Measurements from ENCODE around the gene ATXN10. TPM values are rescaled to one million over a fixed set of nuclear protein-coding genes. Genes with fewer than 3 reads are reported as not detected.

The ATXN10 gene
- total RNA-seq, 2 experiments from 2014 or later = 87.1 to 101 TPM

GRCh38 chr22:45834795-45835194, 163.2 kb downstream of the ATXN10 start:
- ChIA-PET POLR2A (interaction anchor here (0.6 kb wide), 1 partner anchor 102 kb away, joined by 5 read pairs; no protein-coding TSS in a partner anchor), CTCF (no interaction called here)
- no peak for DNase-seq
- Mint-ChIP-seq H3K36me3 (ENCODE audit: low read depth) (peaks cover 20% of the 10 kb centered on the region), H3K9me3 (ENCODE audit: low read depth) (no peaks in the 10 kb centered on the region), H3K27ac (no peak overlapping the region), H3K4me3 (no peak overlapping the region), H3K27me3 (no peaks in the 10 kb centered on the region), H3K4me1 (no peaks in the 10 kb centered on the region)
- ATAC-seq = no peak
- intact Hi-C loops (cut with DNase I, micrococcal nuclease) = no loop called here

- intact Hi-C loops (cut with DNase I, micrococcal nuclease) = no loop called here
- ChIA-PET CTCF (no interaction called here), POLR2A (no interaction called here)
- Mint-ChIP-seq H3K4me3 (no peak overlapping the region), H3K27ac (no peak overlapping the region), H3K36me3 (ENCODE audit: low read depth) (peaks cover 22% of the 10 kb centered on the region), H3K4me1 (no peaks in the 10 kb centered on the region), H3K27me3 (no peaks in the 10 kb centered on the region), H3K9me3 (ENCODE audit: low read depth) (no peaks in the 10 kb centered on the region)
- ATAC-seq (no peak), DNase-seq (no peak)
Observed at GRCh38 chr22:45836418-45837169, 165.0 kb downstream of the ATXN10 start.

GRCh38 chr22:45837508-45837907, 165.9 kb downstream of the ATXN10 start:
- DNase-seq = no peak
- H3K4me3 Mint-ChIP-seq = no peak overlapping the region
- no peak overlapping the region for H3K27ac Mint-ChIP-seq
- intact Hi-C loops (cut with DNase I, micrococcal nuclease) = no loop called here
- peaks cover 29% of the 10 kb centered on the region for H3K36me3 Mint-ChIP-seq (ENCODE audit: low read depth)
- ATAC-seq = no peak
- H3K9me3 Mint-ChIP-seq (ENCODE audit: low read depth) = no peaks in the 10 kb centered on the region
- no peaks in the 10 kb centered on the region for H3K4me1 Mint-ChIP-seq
- H3K27me3 Mint-ChIP-seq = no peaks in the 10 kb centered on the region
- CTCF ChIA-PET = no interaction called here
- POLR2A ChIA-PET = no interaction called here

- Mint-ChIP-seq H3K4me3 (no peak overlapping the region), H3K9me3 (ENCODE audit: low read depth) (no peaks in the 10 kb centered on the region), H3K36me3 (ENCODE audit: low read depth) (peaks cover 23% of the 10 kb centered on the region), H3K27ac (no peak overlapping the region), H3K27me3 (no peaks in the 10 kb centered on the region), H3K4me1 (no peaks in the 10 kb centered on the region)
- DNase-seq = no peak
- intact Hi-C loops (cut with DNase I, micrococcal nuclease) = no loop called here
- ChIA-PET CTCF (no interaction called here), POLR2A (no interaction called here)
- ATAC-seq = no peak
Observed at GRCh38 chr22:45838305-45838887, 166.8 kb downstream of the ATXN10 start.

GRCh38 chr22:45840483-45840882, 168.8 kb downstream of the ATXN10 start:
- Mint-ChIP-seq H3K9me3 (ENCODE audit: low read depth) (no peaks in the 10 kb centered on the region), H3K4me3 (no peak overlapping the region), H3K36me3 (ENCODE audit: low read depth) (peaks cover 39% of the 10 kb centered on the region), H3K4me1 (no peaks in the 10 kb centered on the region), H3K27me3 (no peaks in the 10 kb centered on the region), H3K27ac (no peak overlapping the region)
- POLR2A ChIA-PET = no interaction called here
- DNase-seq (no peak), ATAC-seq (no peak)
- CTCF ChIA-PET = interaction anchor here (1.5 kb wide), 1 partner anchor 39 kb away, joined by 3 read pairs; no protein-coding TSS in a partner anchor
- intact Hi-C loops (cut with DNase I, micrococcal nuclease) = no loop called here

GRCh38 chr22:45842291-45842991, 170.8 kb downstream of the ATXN10 start:
- Mint-ChIP-seq H3K27ac (no peak overlapping the region), H3K4me1 (no peaks in the 10 kb centered on the region), H3K4me3 (no peak overlapping the region), H3K36me3 (ENCODE audit: low read depth) (peaks cover 47% of the 10 kb centered on the region), H3K27me3 (no peaks in the 10 kb centered on the region), H3K9me3 (ENCODE audit: low read depth) (no peaks in the 10 kb centered on the region)
- ATAC-seq (no peak), DNase-seq (no peak)
- intact Hi-C loops (cut with DNase I, micrococcal nuclease) = no loop called here
- ChIA-PET POLR2A (no interaction called here), CTCF (no interaction called here)

- POLR2A ChIA-PET = no interaction called here
- DNase-seq (no peak), ATAC-seq (no peak)
- H3K27ac Mint-ChIP-seq = no peak overlapping the region
- H3K4me1 Mint-ChIP-seq = no peaks in the 10 kb centered on the region
- intact Hi-C loops (cut with DNase I, micrococcal nuclease) = no loop called here
- CTCF ChIA-PET = no interaction called here
- peaks cover 52% of the 10 kb centered on the region for H3K36me3 Mint-ChIP-seq (ENCODE audit: low read depth)
- no peak overlapping the region for H3K4me3 Mint-ChIP-seq
- H3K9me3 Mint-ChIP-seq (ENCODE audit: low read depth) = no peaks in the 10 kb centered on the region
- H3K27me3 Mint-ChIP-seq = no peaks in the 10 kb centered on the region
Observed at GRCh38 chr22:45843031-45843430, 171.4 kb downstream of the ATXN10 start.

- Mint-ChIP-seq H3K9me3 (ENCODE audit: low read depth) (peaks cover 5% of the 10 kb centered on the region), H3K36me3 (ENCODE audit: low read depth) (peaks cover 58% of the 10 kb centered on the region), H3K4me3 (no peak overlapping the region), H3K4me1 (no peaks in the 10 kb centered on the region), H3K27me3 (no peaks in the 10 kb centered on the region), H3K27ac (no peak overlapping the region)
- intact Hi-C loops (cut with DNase I, micrococcal nuclease) = no loop called here
- ChIA-PET CTCF (interaction anchor here (0.5 to 2.7 kb wide), 4 partner anchors 20 to 490 kb away, joined by 3 to 15 read pairs (median 3); no protein-coding TSS in a partner anchor), POLR2A (no interaction called here)
- DNase-seq (no peak), ATAC-seq (no peak)
Observed at GRCh38 chr22:45843986-45844385, 172.4 kb downstream of the ATXN10 start.

GRCh38 chr22:45845076-45845487, 173.4 kb downstream of the ATXN10 start:
- ATAC-seq (no peak), DNase-seq (no peak)
- H3K4me1 Mint-ChIP-seq = no peaks in the 10 kb centered on the region
- ChIA-PET POLR2A (no interaction called here), CTCF (interaction anchor here (0.9 to 2.7 kb wide), 2 partner anchors 19 to 93 kb away, joined by 3 to 15 read pairs; no protein-coding TSS in a partner anchor)
- intact Hi-C loops (cut with DNase I, micrococcal nuclease) = no loop called here
- H3K36me3 Mint-ChIP-seq (ENCODE audit: low read depth) = peaks cover 67% of the 10 kb centered on the region
- no peak overlapping the region for H3K27ac Mint-ChIP-seq
- H3K27me3 Mint-ChIP-seq = no peaks in the 10 kb centered on the region
- peaks cover 12% of the 10 kb centered on the region for H3K9me3 Mint-ChIP-seq (ENCODE audit: low read depth)
- H3K4me3 Mint-ChIP-seq = no peak overlapping the region

GRCh38 chr22:45846952-45847351, 175.3 kb downstream of the ATXN10 start:
- DNase-seq (no peak), ATAC-seq (no peak)
- no peak overlapping the region for H3K27ac Mint-ChIP-seq
- peaks cover 26% of the 10 kb centered on the region for H3K9me3 Mint-ChIP-seq (ENCODE audit: low read depth)
- no peaks in the 10 kb centered on the region for H3K27me3 Mint-ChIP-seq
- peaks cover 77% of the 10 kb centered on the region for H3K36me3 Mint-ChIP-seq (ENCODE audit: low read depth)
- intact Hi-C loops (cut with DNase I, micrococcal nuclease) = no loop called here
- no peak overlapping the region for H3K4me3 Mint-ChIP-seq
- ChIA-PET POLR2A (no interaction called here), CTCF (no interaction called here)
- no peaks in the 10 kb centered on the region for H3K4me1 Mint-ChIP-seq

GRCh38 chr22:45848904-45849303, 177.3 kb downstream of the ATXN10 start:
- DNase-seq (no peak), ATAC-seq (no peak)
- POLR2A ChIA-PET = no interaction called here
- no peaks in the 10 kb centered on the region for H3K27me3 Mint-ChIP-seq
- no peak overlapping the region for H3K27ac Mint-ChIP-seq
- H3K36me3 Mint-ChIP-seq (ENCODE audit: low read depth) = peaks cover 79% of the 10 kb centered on the region
- intact Hi-C loops (cut with DNase I, micrococcal nuclease) = no loop called here
- H3K4me1 Mint-ChIP-seq = no peaks in the 10 kb centered on the region
- no peak overlapping the region for H3K4me3 Mint-ChIP-seq
- CTCF ChIA-PET = no interaction called here
- H3K9me3 Mint-ChIP-seq (ENCODE audit: low read depth) = peaks cover 33% of the 10 kb centered on the region

- Mint-ChIP-seq H3K9me3 (ENCODE audit: low read depth) (peaks cover 33% of the 10 kb centered on the region), H3K4me3 (no peak overlapping the region), H3K4me1 (no peaks in the 10 kb centered on the region), H3K36me3 (ENCODE audit: low read depth) (peaks cover 59% of the 10 kb centered on the region), H3K27ac (no peak overlapping the region), H3K27me3 (no peaks in the 10 kb centered on the region)
- CTCF ChIA-PET = no interaction called here
- no peak for DNase-seq
- intact Hi-C loops (cut with DNase I, micrococcal nuclease) = no loop called here
- POLR2A ChIA-PET = no interaction called here
- ATAC-seq = no peak
Observed at GRCh38 chr22:45852826-45853225, 181.2 kb downstream of the ATXN10 start.

All from activated CD4-positive, alpha-beta T cell treated with anti-CD3 and anti-CD28 coated beads for 36 hours (primary cell).